ENCODE data around the gene SCAPER.

Gene SCAPER

DNA sequence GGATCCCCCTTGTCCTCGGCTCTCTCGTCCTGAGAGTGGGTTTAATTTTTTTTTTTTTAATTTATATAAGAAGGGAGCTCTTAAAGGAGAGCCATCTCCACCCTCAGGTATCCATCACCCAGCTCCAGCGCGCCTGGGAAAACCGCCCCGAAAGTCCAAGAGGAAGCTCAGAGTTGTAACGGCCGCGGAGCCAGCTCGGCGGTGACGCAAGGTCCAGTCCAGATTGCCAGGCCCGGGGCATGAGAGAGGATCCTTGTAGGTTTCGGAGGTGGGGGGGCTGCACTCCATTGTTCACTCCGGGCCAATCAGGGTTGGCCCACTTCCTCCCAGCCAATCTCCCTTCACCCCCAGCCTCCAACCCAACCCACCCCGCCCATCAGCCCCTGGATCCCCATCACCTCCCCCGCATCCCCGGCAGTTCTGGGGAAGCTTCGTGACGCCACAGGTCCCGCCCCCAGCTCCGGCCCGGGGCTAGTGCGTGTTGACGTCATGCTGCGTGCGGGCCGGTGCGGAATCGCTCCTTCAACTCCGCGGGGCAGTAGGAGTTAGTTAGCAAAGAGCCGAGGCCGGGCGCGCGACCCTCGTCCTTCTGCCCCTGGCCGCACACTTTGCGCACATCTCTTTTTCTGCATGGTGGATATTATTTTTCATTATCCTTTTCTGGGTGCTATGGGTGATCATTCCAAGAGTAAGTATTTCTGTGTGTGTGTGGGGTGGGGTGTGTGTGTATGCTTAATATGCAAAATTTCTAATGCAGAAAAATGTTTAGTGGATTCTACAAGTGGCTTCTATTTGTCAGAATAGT is 568.7 kb downstream of the SCAPER start, which contains the start of gene ISL2 (continued):
- TF ChIP-seq, protein P1, sequence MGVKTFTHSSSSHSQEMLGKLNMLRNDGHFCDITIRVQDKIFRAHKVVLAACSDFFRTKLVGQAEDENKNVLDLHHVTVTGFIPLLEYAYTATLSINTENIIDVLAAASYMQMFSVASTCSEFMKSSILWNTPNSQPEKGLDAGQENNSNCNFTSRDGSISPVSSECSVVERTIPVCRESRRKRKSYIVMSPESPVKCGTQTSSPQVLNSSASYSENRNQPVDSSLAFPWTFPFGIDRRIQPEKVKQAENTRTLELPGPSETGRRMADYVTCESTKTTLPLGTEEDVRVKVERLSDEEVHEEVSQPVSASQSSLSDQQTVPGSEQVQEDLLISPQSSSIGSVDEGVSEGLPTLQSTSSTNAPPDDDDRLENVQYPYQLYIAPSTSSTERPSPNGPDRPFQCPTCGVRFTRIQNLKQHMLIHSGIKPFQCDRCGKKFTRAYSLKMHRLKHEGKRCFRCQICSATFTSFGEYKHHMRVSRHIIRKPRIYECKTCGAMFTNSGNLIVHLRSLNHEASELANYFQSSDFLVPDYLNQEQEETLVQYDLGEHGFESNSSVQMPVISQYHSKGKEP (tag by site-specific recombination; IDR thresholded peaks at IDR 0.05), result no peak
- TF ChIP-seq ZNF777 (tag by site-specific recombination; IDR thresholded peaks at IDR 0.05; ENCODE audit: borderline replicate concordance), result no peak
- no peak for TF ChIP-seq ZNF514 (tag by site-specific recombination; IDR thresholded peaks at IDR 0.05)
- peak; percentile 65 for TF ChIP-seq KLF1 (tag by site-specific recombination; IDR thresholded peaks at IDR 0.05)
- no peak for TF ChIP-seq ZNF16 (tag by site-specific recombination; IDR thresholded peaks at IDR 0.05; ENCODE audit: low read depth)
- no peak for TF ChIP-seq ZNF223 (tag by site-specific recombination; IDR thresholded peaks at IDR 0.05)
- TF ChIP-seq, protein P2, sequence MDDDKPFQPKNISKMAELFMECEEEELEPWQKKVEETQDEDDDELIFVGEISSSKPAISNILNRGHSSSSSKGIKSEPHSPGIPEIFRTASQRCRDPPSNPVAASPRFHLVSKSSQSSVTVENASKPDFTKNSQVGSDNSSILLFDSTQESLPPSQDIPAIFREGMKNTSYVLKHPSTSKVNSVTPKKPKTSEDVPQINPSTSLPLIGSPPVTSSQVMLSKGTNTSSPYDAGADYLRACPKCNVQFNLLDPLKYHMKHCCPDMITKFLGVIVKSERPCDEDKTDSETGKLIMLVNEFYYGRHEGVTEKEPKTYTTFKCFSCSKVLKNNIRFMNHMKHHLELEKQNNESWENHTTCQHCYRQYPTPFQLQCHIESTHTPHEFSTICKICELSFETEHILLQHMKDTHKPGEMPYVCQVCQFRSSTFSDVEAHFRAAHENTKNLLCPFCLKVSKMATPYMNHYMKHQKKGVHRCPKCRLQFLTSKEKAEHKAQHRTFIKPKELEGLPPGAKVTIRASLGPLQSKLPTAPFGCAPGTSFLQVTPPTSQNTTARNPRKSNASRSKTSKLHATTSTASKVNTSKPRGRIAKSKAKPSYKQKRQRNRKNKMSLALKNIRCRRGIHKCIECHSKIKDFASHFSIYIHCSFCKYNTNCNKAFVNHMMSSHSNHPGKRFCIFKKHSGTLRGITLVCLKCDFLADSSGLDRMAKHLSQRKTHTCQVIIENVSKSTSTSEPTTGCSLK (tag by site-specific recombination; IDR thresholded peaks at IDR 0.05), result no peak
- peak; percentile 96 for TF ChIP-seq SP2 (tag by site-specific recombination; IDR thresholded peaks at IDR 0.05)
- no peak for TF ChIP-seq ZNF239 (tag by site-specific recombination; IDR thresholded peaks at IDR 0.05)
- TF ChIP-seq ZNF670 (tag by site-specific recombination; IDR thresholded peaks at IDR 0.05; ENCODE audit: low read depth), result no peak
- TF ChIP-seq, protein P3, sequence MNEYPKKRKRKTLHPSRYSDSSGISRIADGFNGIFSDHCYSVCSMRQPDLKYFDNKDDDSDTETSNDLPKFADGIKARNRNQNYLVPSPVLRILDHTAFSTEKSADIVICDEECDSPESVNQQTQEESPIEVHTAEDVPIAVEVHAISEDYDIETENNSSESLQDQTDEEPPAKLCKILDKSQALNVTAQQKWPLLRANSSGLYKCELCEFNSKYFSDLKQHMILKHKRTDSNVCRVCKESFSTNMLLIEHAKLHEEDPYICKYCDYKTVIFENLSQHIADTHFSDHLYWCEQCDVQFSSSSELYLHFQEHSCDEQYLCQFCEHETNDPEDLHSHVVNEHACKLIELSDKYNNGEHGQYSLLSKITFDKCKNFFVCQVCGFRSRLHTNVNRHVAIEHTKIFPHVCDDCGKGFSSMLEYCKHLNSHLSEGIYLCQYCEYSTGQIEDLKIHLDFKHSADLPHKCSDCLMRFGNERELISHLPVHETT (tag by site-specific recombination; IDR thresholded peaks at IDR 0.05), result 0 out of 2 replicates have a peak, but pooled peaks have one; percentile 11
- no peak for TF ChIP-seq ZNF510 (tag by site-specific recombination; IDR thresholded peaks at IDR 0.05; ENCODE audit: insufficient replicate concordance)
- TF ChIP-seq SCRT1 (tag by site-specific recombination; IDR thresholded peaks at IDR 0.05; ENCODE audit: borderline replicate concordance), result peak; percentile 78
- TF ChIP-seq ZNF2 (tag by site-specific recombination; IDR thresholded peaks at IDR 0.05), result 0 out of 2 replicates have a peak, but pooled peaks have one; percentile 20
- TF ChIP-seq ZNF677 (tag by site-specific recombination; IDR thresholded peaks at IDR 0.05), result no peak
- no peak for TF ChIP-seq ZNF558 (tag by site-specific recombination; IDR thresholded peaks at IDR 0.05)
- no peak for TF ChIP-seq ZNF350 (tag by site-specific recombination; IDR thresholded peaks at IDR 0.05)
- peak; percentile 97 for TF ChIP-seq ZXDB (tag by site-specific recombination; IDR thresholded peaks at IDR 0.05)
- TF ChIP-seq ZNF19 (tag by site-specific recombination; IDR thresholded peaks at IDR 0.05; ENCODE audit: low read depth), result no peak
- TF ChIP-seq, protein P4, sequence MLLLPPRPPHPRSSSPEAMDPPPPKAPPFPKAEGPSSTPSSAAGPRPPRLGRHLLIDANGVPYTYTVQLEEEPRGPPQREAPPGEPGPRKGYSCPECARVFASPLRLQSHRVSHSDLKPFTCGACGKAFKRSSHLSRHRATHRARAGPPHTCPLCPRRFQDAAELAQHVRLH (tag by site-specific recombination; IDR thresholded peaks at IDR 0.05), result 0 out of 2 replicates have a peak, but pooled peaks have one; percentile 13
- TF ChIP-seq OSR2 (tag by site-specific recombination; IDR thresholded peaks at IDR 0.05), result 0 out of 2 replicates have a peak, but pooled peaks have one; percentile 24
- TF ChIP-seq, protein P5, sequence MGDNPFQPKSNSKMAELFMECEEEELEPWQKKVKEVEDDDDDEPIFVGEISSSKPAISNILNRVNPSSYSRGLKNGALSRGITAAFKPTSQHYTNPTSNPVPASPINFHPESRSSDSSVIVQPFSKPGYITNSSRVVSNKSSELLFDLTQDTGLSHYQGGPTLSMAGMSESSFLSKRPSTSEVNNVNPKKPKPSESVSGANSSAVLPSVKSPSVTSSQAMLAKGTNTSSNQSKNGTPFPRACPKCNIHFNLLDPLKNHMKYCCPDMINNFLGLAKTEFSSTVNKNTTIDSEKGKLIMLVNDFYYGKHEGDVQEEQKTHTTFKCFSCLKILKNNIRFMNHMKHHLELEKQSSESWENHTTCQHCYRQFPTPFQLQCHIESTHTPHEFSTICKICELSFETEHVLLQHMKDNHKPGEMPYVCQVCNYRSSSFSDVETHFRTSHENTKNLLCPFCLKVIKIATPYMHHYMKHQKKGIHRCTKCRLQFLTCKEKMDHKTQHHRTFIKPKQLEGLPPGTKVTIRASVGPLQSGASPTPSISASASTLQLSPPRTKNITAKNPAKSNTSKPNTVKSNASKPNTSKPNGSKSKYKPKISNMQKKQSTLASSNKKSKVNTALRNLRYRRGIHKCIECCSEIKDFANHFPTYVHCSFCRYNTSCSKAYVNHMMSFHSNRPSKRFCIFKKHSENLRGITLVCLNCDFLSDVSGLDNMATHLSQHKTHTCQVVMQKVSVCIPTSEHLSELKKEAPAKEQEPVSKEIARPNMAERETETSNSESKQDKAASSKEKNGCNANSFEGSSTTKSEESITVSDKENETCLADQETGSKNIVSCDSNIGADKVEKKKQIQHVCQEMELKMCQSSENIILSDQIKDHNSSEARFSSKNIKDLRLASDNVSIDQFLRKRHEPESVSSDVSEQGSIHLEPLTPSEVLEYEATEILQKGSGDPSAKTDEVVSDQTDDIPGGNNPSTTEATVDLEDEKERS (tag by site-specific recombination; IDR thresholded peaks at IDR 0.05), result no peak
- TF ChIP-seq ZNF155 (tag by site-specific recombination; IDR thresholded peaks at IDR 0.05), result no peak
- no peak for TF ChIP-seq PRDM1 (tag by site-specific recombination; IDR thresholded peaks at IDR 0.05)
- TF ChIP-seq ZNF610 (tag by site-specific recombination; IDR thresholded peaks at IDR 0.05; ENCODE audit: borderline replicate concordance), result no peak
- TF ChIP-seq, protein P6, sequence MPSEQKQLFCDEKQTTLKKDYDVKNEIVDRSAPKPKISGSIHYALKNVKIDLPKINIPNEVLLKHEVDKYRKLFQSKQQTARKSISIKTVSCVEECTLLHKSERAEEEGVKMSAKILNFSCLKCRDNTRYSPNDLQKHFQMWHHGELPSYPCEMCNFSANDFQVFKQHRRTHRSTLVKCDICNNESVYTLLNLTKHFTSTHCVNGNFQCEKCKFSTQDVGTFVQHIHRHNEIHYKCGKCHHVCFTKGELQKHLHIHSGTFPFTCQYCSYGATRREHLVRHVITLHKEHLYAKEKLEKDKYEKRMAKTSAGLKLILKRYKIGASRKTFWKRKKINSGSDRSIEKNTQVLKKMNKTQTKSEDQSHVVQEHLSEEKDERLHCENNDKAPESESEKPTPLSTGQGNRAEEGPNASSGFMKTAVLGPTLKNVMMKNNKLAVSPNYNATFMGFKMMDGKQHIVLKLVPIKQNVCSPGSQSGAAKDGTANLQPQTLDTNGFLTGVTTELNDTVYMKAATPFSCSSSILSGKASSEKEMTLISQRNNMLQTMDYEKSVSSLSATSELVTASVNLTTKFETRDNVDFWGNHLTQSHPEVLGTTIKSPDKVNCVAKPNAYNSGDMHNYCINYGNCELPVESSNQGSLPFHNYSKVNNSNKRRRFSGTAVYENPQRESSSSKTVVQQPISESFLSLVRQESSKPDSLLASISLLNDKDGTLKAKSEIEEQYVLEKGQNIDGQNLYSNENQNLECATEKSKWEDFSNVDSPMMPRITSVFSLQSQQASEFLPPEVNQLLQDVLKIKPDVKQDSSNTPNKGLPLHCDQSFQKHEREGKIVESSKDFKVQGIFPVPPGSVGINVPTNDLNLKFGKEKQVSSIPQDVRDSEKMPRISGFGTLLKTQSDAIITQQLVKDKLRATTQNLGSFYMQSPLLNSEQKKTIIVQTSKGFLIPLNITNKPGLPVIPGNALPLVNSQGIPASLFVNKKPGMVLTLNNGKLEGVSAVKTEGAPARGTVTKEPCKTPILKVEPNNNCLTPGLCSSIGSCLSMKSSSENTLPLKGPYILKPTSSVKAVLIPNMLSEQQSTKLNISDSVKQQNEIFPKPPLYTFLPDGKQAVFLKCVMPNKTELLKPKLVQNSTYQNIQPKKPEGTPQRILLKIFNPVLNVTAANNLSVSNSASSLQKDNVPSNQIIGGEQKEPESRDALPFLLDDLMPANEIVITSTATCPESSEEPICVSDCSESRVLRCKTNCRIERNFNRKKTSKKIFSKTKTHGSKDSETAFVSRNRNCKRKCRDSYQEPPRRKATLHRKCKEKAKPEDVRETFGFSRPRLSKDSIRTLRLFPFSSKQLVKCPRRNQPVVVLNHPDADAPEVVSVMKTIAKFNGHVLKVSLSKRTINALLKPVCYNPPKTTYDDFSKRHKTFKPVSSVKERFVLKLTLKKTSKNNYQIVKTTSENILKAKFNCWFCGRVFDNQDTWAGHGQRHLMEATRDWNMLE (tag by site-specific recombination; conservative IDR thresholded peaks at IDR 0.05; ENCODE audit: low read depth), result no peak

All from HEK293 (cell line).